HG03378 (cell line): Measurements from ENCODE around the gene C1QTNF9.
"Not testable (repeated sequence)": the region's sequence is repeated elsewhere in the genome, so short reads cannot be mapped to it uniquely, and the experiment has no call there.

ENCODE experiments used
- ATAC-seq: cut with Tn5 transposase; IDR thresholded peaks from one replicate; pipeline ENCODE4 v1.9.1; 2021; ENCODE audit warnings: mild to moderate bottlenecking, moderate library complexity; ENCODE audit not compliant: unreplicated experiment

The C1QTNF9 gene

GRCh38 chr13:24281188-24282008 is 28.0 kb upstream of the C1QTNF9 start:
- no peak for ATAC-seq

- ATAC-seq: no peak
Observed at GRCh38 chr13:24282256-24282655, 27.1 kb upstream of the C1QTNF9 start.

GRCh38 chr13:24284889-24285565 is 24.4 kb upstream of the C1QTNF9 start:
- ATAC-seq: no peak

DNA sequence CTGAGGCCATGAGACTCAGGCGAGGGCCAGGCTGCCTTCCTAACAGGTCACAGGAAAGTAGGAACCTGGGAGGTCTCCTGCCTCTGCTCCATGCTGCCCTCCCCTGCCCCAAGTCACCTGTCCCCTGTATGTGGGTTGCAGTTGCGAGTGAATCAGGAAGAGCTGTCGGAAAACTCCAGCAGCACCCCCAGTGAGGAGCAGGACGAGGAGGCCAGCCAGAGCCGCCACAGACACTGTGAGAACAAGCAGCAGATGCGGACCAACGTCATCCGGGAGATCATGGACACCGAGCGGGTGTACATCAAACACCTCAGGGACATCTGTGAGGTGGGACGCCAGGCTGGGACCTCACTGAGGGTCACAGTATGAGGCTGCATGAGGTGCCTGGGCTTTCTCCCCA is 22.8 kb upstream of the C1QTNF9 start:
- ATAC-seq: no peak

GRCh38 chr13:24287748-24288287 is 21.6 kb upstream of the C1QTNF9 start:
- no peak for ATAC-seq

DNA sequence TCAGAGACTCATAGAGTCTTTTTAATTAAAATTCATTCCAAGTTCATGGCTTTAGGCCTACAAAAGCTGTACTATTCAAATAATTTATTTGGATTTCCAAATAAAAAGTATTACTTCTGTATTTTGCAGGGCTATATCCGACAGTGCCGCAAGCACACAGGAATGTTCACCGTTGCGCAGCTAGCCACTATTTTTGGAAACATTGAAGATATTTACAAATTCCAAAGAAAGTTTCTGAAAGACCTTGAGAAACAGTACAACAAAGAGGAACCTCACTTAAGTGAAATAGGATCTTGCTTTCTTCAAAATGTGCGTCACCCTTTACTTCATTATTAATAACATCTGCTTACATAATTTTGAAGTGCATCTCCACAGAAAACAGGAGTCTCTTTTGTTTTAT is 20.5 kb upstream of the C1QTNF9 start:
- no peak for ATAC-seq

DNA sequence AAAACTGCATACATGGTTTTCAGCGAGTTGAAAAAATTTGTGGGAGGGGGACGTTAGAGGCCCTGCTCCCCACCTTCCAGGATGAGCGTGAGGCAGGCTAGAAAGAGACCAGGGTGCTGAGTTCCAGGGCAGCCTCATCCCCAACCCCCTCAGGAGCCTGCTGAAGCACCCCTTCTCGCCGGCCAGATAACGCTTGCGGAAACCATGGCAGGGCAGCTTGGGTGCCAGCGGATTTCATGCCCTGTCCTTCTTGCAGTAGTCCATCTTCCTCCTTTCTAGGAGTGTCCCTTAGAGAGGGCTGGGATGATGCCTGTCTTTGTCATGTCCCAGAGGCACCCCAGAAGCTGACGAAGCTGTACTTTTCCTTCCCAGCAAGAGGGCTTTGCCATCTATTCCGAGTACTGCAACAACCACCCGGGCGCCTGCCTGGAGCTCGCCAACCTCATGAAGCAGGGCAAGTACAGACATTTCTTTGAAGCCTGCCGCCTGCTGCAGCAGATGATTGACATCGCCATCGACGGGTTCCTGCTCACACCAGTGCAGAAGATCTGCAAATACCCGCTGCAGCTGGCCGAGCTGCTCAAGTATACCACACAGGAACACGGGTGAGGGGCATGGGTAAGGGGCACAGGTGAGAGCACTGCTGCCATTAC is 19.0 kb upstream of the C1QTNF9 start:
- ATAC-seq: no peak

DNA sequence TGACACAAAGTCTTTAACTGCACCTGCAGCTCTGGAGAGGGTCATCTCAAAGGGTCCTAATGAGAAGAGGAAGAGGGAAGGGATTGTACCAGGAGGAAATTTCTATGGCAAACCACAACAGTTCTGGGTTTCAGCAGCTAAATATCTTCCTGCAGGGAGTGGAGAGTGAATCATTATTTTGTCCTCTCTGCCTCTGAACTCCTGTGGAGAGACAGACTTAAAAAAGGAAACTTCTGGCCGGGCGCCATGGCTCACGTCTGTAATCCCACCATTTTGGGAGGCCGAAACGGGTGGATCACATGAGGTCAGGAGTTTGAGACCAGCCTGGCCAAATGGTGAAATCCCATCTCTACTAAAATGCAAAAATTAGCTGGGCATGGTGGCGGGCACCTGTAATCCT is 16.9 kb upstream of the C1QTNF9 start:
- no peak for ATAC-seq

GRCh38 chr13:24293746-24294145 is 15.6 kb upstream of the C1QTNF9 start:
- no peak for ATAC-seq

GRCh38 chr13:24299488-24300114 is 9.8 kb upstream of the C1QTNF9 start:
- no peak for ATAC-seq

- ATAC-seq: no peak
Observed at GRCh38 chr13:24301434-24301833, 7.9 kb upstream of the C1QTNF9 start.

- no peak for ATAC-seq
Observed at GRCh38 chr13:24301911-24302310, 7.5 kb upstream of the C1QTNF9 start.

- ATAC-seq: no peak
Observed at GRCh38 chr13:24304620-24305019, 4.8 kb upstream of the C1QTNF9 start.

- no peak for ATAC-seq
Observed at GRCh38 chr13:24306632-24307031, 2.7 kb upstream of the C1QTNF9 start.

DNA sequence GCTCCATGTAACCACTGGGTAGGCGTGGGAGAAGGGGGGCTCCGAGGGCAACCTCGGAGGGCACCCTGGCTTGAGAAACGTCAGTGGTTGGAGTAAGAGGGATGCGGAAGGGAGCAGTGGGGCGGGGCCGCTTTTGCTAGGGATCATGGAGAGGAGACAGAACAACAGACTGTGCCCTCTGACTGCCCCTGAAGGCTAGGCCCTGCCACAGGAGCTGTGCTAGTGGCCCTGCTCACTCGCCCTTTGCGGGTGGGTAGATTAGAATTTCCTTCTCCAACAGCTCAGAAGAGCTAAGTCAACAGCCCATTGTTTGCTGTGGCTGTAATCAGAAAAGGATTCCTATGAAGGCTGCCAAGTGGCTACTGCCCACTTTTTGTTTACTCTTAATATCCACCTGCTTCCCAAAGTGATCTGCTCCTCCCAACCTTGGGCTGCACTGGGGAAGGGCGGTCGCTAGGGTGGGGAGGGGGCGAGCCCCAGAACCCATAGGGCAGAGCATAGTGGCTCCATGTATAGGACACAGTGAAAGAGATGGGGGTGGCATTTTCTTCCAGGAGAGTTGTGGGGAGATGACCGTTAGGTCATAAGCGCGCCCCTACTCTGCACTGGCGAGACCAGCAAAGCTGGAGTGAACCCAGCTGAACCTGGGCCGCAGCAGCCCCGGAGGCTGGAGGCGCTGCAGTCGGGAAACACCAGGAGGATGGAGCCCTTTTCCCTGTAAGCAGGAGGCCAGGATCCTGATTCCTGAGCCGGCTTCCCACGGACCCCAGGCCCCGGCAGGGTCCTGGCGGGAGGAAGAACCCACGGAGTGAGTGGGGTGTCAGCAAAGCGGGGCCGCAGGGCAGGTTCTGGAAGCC is 1.9 kb upstream of the C1QTNF9 start:
- ATAC-seq: no peak

- no peak for ATAC-seq
Observed at GRCh38 chr13:24308068-24308445, 1.3 kb upstream of the C1QTNF9 start.

GRCh38 chr13:24308488-24309020 is 826 bp upstream of the C1QTNF9 start:
- no peak for ATAC-seq

- ATAC-seq: no peak
Observed at GRCh38 chr13:24313439-24313838, 4.1 kb downstream of the C1QTNF9 start.

DNA sequence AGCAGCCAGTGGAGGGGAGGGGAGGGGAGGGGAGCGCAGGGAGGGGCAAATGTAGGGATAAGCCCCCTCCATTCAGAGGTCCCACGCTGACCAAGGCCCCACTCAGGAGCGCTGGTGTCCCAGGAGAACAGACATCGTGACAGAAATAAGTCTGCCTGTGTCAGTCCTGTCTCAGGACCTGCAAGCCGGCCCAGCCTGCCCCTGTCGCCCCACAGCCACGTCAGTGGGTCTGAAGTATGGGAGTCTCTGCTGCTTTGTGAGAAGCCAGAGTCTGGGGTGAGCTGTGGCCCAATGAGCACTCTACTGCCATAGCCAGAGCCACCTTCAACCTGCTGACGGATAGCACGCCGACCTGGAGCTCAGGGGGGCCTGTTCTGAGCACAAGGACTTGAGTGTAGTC is 8.5 kb downstream of the C1QTNF9 start:
- ATAC-seq: not testable (repeated sequence)

DNA sequence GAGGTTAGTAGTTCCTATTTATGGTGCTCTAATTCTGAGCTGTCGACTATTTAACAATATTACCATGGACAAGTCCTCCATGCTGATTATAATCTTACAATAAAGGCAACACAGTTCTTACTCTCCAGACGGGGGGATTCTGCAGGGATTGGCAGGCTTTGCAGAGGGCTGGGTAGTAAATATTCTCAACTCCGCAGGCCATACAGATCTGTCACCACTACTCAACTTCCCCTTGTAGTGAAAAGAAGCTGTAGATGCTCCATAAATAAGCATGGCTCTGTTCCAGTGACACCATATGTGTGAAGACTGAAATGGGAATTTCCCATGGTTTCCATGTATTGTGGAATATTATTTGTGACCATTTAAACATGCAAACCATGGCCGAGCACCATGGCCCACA is 9.5 kb downstream of the C1QTNF9 start:
- ATAC-seq: not testable (repeated sequence)
